Keratinocyte (primary cell): ENCODE results near the gene PSRC1. TPM values are rescaled to one million over a fixed set of nuclear protein-coding genes. Genes with fewer than 3 reads are reported as not detected.

Experiments
- DNase-seq: peaks from one replicate; pipeline ENCODE4 v3.0.0-alpha.2; 2011; ENCODE audit warnings: low read depth, missing footprints, low spot score
- FAIRE-seq: peaks from 2 replicates; lab custom pipeline; 2011; peaks lifted over from hg19 to GRCh38; lab: Jason Lieb, UNC
- H2AFZ ChIP-seq: 2 replicates; pipeline ENCODE4 v1.6.0; 2012; ENCODE audit warnings: low read length, control low read depth, inconsistent platforms; ENCODE audit not compliant: control insufficient read depth
- H3K27ac ChIP-seq: 2 replicates; pipeline ENCODE4 v1.5.1; 2011; ENCODE audit warnings: low read length; ENCODE audit not compliant: control insufficient read depth, insufficient read depth
- H3K27me3 ChIP-seq: 3 replicates; pipeline ENCODE4 v1.6.0; 2011; ENCODE audit warnings: low read length; ENCODE audit not compliant: control insufficient read depth, insufficient read depth; ENCODE audit errors: extremely low read depth
- H3K36me3 ChIP-seq, 2 experiments: 2 replicates in 1 of 2; 3 replicates in 1 of 2; pipeline ENCODE4 v1.5.1; 2011; ENCODE audit warnings: low read length in 2 of 2, mild to moderate bottlenecking in 1 of 2; ENCODE audit not compliant: control insufficient read depth in 2 of 2, insufficient read depth in 2 of 2; ENCODE audit errors: extremely low read depth in 1 of 2
- H3K4me1 ChIP-seq: 3 replicates; pipeline ENCODE4 v1.5.1; 2011; ENCODE audit warnings: low read length; ENCODE audit not compliant: control insufficient read depth, insufficient read depth; ENCODE audit errors: extremely low read depth
- H3K4me2 ChIP-seq: 3 replicates; pipeline ENCODE4 v1.6.0; 2011; ENCODE audit warnings: low read depth, low read length; ENCODE audit not compliant: control insufficient read depth, insufficient read depth; ENCODE audit errors: extremely low read depth
- H3K4me3 ChIP-seq, 3 experiments: fragments of 200-600 bp in 1 of 3; sonication (generic) in 1 of 3; 2 replicates in 2 of 3; 3 replicates in 1 of 3; pipeline ENCODE4 v1.5.1; 2011 to 2016; ENCODE audit warnings: low read length in 3 of 3, mild to moderate bottlenecking in 3 of 3, control low read depth in 2 of 3, inconsistent platforms in 1 of 3, low read depth in 1 of 3, mixed read lengths in 1 of 3, mixed run types in 1 of 3, moderate library complexity in 1 of 3; ENCODE audit not compliant: control insufficient read depth in 2 of 3, insufficient read depth in 2 of 3; ENCODE audit errors: extremely low read depth in 1 of 3
- H3K79me2 ChIP-seq: 2 replicates; pipeline ENCODE4 v1.6.0; 2012; ENCODE audit warnings: low read length; ENCODE audit not compliant: control insufficient read depth, insufficient read depth
- H3K9ac ChIP-seq: 3 replicates; pipeline ENCODE4 v1.6.0; 2011; ENCODE audit warnings: low read length; ENCODE audit not compliant: control insufficient read depth, insufficient read depth; ENCODE audit errors: extremely low read depth
- H3K9me1 ChIP-seq: 3 replicates; pipeline ENCODE4 v1.6.0; 2011; ENCODE audit warnings: low read length; ENCODE audit not compliant: control insufficient read depth, insufficient read depth; ENCODE audit errors: extremely low read depth
- H3K9me3 ChIP-seq: 2 replicates; pipeline ENCODE4 v1.5.1; 2012; ENCODE audit warnings: low read depth, low read length; ENCODE audit not compliant: control insufficient read depth
- H4K20me1 ChIP-seq: 3 replicates; pipeline ENCODE4 v1.6.0; 2011; ENCODE audit warnings: low read length; ENCODE audit not compliant: control insufficient read depth, insufficient read depth; ENCODE audit errors: extremely low read depth
- EZH2 ChIP-seq: IDR thresholded peaks from one replicate; pipeline ENCODE4 v1.6.1; 2012; ENCODE audit warnings: inconsistent platforms, mild to moderate bottlenecking, low read length, moderate library complexity
- dilution Hi-C: fragments of 300-500 bp; cut with MboI; formaldehyde crosslinking; loops from one replicate; pipeline ENCODE4 v1.7.0; 2020; ENCODE audit warnings: low sequenced_read_pairs; ENCODE audit not compliant: extremely low pct_ligation_motif_present
- polyA plus RNA-seq, 5 experiments: library from polyadenylated mRNA; depleted of rRNA in 3 of 5; stranded (reverse) in 3 of 5; stranded (forward) in 1 of 5; unstranded in 1 of 5; fragments of >200 nt; gene quantifications; 1 replicate in 1 of 5; 2 replicates in 3 of 5; 3 replicates in 1 of 5; pipeline versions ENCODE4 v1.2.1 to v1.2.3, GENCODE V29; 2011 to 2012; ENCODE audit warnings: missing spikeins in 2 of 5, low read depth in 1 of 5, low replicate concordance in 1 of 5
- TF ChIP-seq, protein P1 (sequence below), 3 experiments: IDR thresholded peaks in 1 of 3; conservative IDR thresholded peaks in 1 of 3; optimal IDR thresholded peaks in 1 of 3; 2 replicates in 2 of 3; 3 replicates in 1 of 3; pipeline versions ENCODE3 to v1.5.1; 2011; ENCODE audit warnings: low read length in 3 of 3, mild to moderate bottlenecking in 3 of 3, moderate library complexity in 2 of 3, control low read depth in 1 of 3, inconsistent platforms in 1 of 3; ENCODE audit not compliant: insufficient read depth in 2 of 3; ENCODE audit errors: extremely low read depth in 1 of 3

PSRC1 gene
- polyA plus RNA-seq, 1 donor (not counting 4 experiments of a cell fraction or from before 2014, with no cell fraction given), result 10.2 TPM

DNA sequence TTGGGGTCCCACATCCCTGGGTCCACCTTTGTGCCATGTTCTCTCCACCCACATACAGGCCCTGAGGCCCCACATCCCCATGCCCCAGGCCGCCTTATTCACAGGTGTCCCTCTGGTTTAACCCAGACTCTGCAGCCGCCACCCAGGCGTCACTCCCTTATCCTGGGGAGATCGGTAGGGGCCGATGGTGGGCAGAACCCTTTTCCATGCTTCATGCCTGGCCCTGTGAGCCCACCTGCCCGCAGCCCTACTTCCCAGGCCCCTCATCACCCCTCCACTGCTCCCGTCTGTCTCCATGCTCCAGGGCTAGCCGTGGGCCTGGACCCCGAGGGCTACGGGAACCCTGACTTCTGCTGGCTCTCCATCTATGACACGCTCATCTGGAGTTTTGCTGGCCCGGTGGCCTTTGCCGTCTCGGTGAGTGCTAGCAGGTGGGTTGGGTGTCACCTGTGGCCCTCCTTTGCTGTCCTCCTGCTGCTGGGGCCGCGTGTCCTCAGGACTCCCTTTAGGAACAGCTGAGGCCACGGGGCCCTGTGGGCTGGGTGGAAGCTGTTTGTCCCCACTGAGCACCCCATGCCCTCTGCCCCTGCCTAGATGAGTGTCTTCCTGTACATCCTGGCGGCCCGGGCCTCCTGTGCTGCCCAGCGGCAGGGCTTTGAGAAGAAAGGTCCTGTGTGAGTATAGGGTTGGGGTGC is 12.2 kb downstream of the PSRC1 start:
- TF ChIP-seq EZH2, result no peak
- TF ChIP-seq, protein P1, sequence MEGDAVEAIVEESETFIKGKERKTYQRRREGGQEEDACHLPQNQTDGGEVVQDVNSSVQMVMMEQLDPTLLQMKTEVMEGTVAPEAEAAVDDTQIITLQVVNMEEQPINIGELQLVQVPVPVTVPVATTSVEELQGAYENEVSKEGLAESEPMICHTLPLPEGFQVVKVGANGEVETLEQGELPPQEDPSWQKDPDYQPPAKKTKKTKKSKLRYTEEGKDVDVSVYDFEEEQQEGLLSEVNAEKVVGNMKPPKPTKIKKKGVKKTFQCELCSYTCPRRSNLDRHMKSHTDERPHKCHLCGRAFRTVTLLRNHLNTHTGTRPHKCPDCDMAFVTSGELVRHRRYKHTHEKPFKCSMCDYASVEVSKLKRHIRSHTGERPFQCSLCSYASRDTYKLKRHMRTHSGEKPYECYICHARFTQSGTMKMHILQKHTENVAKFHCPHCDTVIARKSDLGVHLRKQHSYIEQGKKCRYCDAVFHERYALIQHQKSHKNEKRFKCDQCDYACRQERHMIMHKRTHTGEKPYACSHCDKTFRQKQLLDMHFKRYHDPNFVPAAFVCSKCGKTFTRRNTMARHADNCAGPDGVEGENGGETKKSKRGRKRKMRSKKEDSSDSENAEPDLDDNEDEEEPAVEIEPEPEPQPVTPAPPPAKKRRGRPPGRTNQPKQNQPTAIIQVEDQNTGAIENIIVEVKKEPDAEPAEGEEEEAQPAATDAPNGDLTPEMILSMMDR (optimal IDR thresholded peaks at IDR 0.05 in 1 of 3, IDR thresholded peaks at IDR 0.05 in 1 of 3, conservative IDR thresholded peaks at IDR 0.05 in 1 of 3; ENCODE audit: extremely low read depth in 1 of 3, insufficient read depth in 2 of 3, low read length in 3 of 3), result no peak
- Histone ChIP-seq H3K4me1 (peaks cover 36% of the 10 kb centered on the region), H2AFZ (no peak overlapping the region), H3K27ac (no peak overlapping the region), H3K9me1 (no peaks in the 10 kb centered on the region), H3K79me2 (no peaks in the 10 kb centered on the region), H3K4me3 (no peak overlapping the region), H3K9me3 (no peaks in the 10 kb centered on the region), H3K9ac (no peak overlapping the region), H3K27me3 (no peaks in the 10 kb centered on the region), H3K36me3 (peaks cover 0 to 7% of the 10 kb centered on the region in 2 experiments), H4K20me1 (no peaks in the 10 kb centered on the region), H3K4me2 (no peak overlapping the region)
- DNase-seq, result no peak
- FAIRE-seq, result no peak
- dilution Hi-C loops, result no loop called here

DNA sequence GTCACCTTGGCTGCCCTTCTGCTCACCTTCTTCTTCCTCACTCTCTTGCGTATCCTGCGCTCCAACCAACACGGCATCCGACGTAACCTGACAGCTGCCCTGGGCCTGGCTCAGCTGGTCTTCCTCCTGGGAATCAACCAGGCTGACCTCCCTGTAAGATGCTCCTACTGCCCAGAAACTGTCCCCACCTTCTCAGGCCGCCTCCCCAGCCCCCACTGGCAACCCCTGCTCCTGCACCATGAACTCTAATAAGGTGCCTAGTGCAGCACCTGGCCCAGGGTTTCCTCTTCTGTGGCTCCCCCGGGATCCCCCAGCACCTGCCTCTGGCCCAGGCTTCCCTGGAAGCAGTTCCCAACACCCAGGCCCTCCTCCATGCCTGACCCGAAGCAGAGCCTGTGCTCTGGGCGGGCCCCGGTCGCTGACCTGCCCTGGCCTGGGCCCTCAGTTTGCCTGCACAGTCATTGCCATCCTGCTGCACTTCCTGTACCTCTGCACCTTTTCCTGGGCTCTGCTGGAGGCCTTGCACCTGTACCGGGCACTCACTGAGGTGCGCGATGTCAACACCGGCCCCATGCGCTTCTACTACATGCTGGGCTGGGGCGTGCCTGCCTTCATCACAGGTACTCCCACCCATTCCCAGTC is 12.8 kb downstream of the PSRC1 start:
- peaks cover 2 to 9% of the 10 kb centered on the region in 2 experiments for H3K36me3 ChIP-seq
- H3K9me3 ChIP-seq, result no peaks in the 10 kb centered on the region
- H3K79me2 ChIP-seq, result no peaks in the 10 kb centered on the region
- H3K4me3 ChIP-seq, result no peak overlapping the region
- H3K27ac ChIP-seq, result no peak overlapping the region
- no peak overlapping the region for H3K9ac ChIP-seq
- no peaks in the 10 kb centered on the region for H3K9me1 ChIP-seq
- H2AFZ ChIP-seq, result no peak overlapping the region
- dilution Hi-C loops, result no loop called here
- no peaks in the 10 kb centered on the region for H3K27me3 ChIP-seq
- TF ChIP-seq EZH2, result no peak
- TF ChIP-seq, protein P1 (optimal IDR thresholded peaks at IDR 0.05 in 1 of 3, IDR thresholded peaks at IDR 0.05 in 1 of 3, conservative IDR thresholded peaks at IDR 0.05 in 1 of 3; ENCODE audit: extremely low read depth in 1 of 3, insufficient read depth in 2 of 3, low read length in 3 of 3), result no peak
- H3K4me2 ChIP-seq, result no peak overlapping the region
- no peaks in the 10 kb centered on the region for H4K20me1 ChIP-seq
- DNase-seq (no peak), FAIRE-seq (no peak)
- H3K4me1 ChIP-seq, result peaks cover 30% of the 10 kb centered on the region
